ENCODE results near the gene HLA-DQB2. TPM values are rescaled to one million over a fixed set of nuclear protein-coding genes. Genes with fewer than 3 reads are reported as not detected.

Gene HLA-DQB2
- not detected in 2 replicates for total RNA-seq

GRCh38 chr6:32763421-32763820 lies at the start of gene HLA-DQB2:
Gene HLA-DQB2 (minus strand): TSS chr6:32763532. CDS start chr6:32763470, 62 bp downstream.

DNA sequence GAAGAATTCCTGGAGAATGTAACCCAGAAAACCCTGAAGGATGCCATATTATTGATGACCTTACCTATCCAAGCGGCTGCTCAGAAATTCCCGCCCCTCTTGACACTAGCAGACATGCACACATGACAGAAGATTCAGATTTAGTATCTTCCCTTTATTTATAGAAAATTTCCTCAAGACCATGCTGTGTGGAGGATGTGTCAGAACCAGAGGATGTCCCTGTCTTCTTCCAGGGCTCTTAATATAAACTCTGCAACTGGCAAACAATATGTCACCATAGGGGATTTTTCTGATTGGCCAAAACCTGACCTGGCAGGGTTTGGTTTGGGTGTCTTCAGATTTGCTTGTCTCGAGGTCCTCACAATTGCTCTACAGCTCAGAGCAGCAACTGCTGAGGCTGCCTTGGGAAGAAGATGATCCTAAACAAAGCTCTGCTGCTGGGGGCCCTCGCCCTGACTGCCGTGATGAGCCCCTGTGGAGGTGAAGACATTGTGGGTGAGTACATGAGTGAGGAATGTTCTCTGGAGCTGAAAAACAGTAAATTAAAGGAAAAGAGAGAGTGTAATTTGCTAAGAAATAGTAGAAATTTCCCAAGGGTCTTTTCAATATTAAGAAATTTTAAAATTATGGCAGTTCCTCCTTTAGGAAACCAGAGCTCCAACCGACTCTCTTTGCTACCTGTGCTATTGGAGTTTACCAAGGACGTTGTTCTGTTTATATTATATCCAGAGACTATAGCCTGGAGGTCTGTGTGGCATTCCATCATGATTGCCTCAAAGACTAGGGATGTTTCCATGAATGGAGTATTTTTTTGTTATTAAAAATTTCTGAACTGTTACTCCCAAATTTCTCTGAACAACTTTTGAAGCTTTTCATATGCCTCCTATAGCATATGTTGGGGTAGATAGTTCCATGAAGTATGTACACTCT lies 22.0 kb downstream of the HLA-DQB2 start, which contains the start of gene HLA-DQA2:
Gene HLA-DQA2, plus strand, starts transcription at position 361 of the 930 bp plus-strand sequence. Its CDS starts 53 bp downstream, at position 414.

Small RNAs within 50 kb of the gene (small RNA-seq; reads per million reads assigned to genes)
- not detected for gene MIR3135B

Other genes starting within 250 kb of the HLA-DQB2 start
- gene HLA-DRB5, start 233.2 kb downstream of the HLA-DQB2 start, total RNA-seq: 0.32 TPM in 1 of 2 replicates, not detected in the other
- gene HLA-DRB1, start 173.7 kb downstream of the HLA-DQB2 start, total RNA-seq: 0.86 TPM in 1 of 2 replicates, not detected in the other
- gene HLA-DQA1, start 126.1 kb downstream of the HLA-DQB2 start, total RNA-seq: not detected in 2 replicates
- gene HLA-DQB1, start 96.9 kb downstream of the HLA-DQB2 start, total RNA-seq: 0.32 TPM in 1 of 2 replicates, not detected in the other
- not detected in 2 replicates for gene HLA-DQA2, start 22.1 kb downstream of the HLA-DQB2 start, total RNA-seq
- 0.32 TPM in 1 of 2 replicates, not detected in the other for gene HLA-DOB, start 53.5 kb upstream of the HLA-DQB2 start, total RNA-seq
- 10.5 and 17.1 TPM in 2 replicates for gene TAP2, start 75.2 kb upstream of the HLA-DQB2 start, total RNA-seq
- 58.8 and 68.6 TPM in 2 replicates for gene PSMB8, start 80.5 kb upstream of the HLA-DQB2 start, total RNA-seq
- gene TAP1, start 90.2 kb upstream of the HLA-DQB2 start, total RNA-seq: 25.0 and 34.9 TPM in 2 replicates
- gene PSMB9, start 90.7 kb upstream of the HLA-DQB2 start, total RNA-seq: 19.3 and 23.8 TPM in 2 replicates
- gene HLA-DMB, start 177.5 kb upstream of the HLA-DQB2 start, total RNA-seq: 0.11 TPM in 1 of 2 replicates, not detected in the other
- 6.0 and 8.6 TPM in 2 replicates for gene HLA-DMA, start 189.6 kb upstream of the HLA-DQB2 start, total RNA-seq
- 133 and 138 TPM in 2 replicates for gene BRD2, start 205.1 kb upstream of the HLA-DQB2 start, total RNA-seq
- 0.11 TPM in 1 of 2 replicates, not detected in the other for gene HLA-DOA, start 246.1 kb upstream of the HLA-DQB2 start, total RNA-seq